GM21737 (cell line): ENCODE results near the gene IL36A.

Experiments
- ATAC-seq: cut with Tn5 transposase; IDR thresholded peaks from one replicate; pipeline ENCODE4 v1.9.1; 2021; ENCODE audit warnings: mild to moderate bottlenecking, moderate library complexity; ENCODE audit not compliant: unreplicated experiment

The IL36A gene

DNA sequence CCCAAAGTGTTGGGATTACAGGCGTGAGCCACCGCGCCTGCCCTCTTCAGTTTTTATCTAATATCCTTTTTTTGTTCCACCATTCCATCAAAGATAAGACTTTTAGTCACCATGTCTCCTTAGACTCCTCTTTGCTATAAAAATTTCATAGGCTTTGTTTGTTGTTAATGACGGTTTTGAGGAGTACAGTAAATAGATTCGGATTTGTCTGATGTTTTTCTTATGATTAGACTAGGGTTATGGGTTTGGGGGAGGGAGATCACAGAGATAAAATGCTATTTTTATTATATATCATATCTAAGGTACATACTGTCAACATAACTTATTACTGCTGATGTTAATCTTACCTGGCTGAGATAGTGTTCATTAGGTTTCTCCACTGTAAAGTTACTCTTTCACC is 41.2 kb downstream of the IL36A start:
- ATAC-seq, result no peak

DNA sequence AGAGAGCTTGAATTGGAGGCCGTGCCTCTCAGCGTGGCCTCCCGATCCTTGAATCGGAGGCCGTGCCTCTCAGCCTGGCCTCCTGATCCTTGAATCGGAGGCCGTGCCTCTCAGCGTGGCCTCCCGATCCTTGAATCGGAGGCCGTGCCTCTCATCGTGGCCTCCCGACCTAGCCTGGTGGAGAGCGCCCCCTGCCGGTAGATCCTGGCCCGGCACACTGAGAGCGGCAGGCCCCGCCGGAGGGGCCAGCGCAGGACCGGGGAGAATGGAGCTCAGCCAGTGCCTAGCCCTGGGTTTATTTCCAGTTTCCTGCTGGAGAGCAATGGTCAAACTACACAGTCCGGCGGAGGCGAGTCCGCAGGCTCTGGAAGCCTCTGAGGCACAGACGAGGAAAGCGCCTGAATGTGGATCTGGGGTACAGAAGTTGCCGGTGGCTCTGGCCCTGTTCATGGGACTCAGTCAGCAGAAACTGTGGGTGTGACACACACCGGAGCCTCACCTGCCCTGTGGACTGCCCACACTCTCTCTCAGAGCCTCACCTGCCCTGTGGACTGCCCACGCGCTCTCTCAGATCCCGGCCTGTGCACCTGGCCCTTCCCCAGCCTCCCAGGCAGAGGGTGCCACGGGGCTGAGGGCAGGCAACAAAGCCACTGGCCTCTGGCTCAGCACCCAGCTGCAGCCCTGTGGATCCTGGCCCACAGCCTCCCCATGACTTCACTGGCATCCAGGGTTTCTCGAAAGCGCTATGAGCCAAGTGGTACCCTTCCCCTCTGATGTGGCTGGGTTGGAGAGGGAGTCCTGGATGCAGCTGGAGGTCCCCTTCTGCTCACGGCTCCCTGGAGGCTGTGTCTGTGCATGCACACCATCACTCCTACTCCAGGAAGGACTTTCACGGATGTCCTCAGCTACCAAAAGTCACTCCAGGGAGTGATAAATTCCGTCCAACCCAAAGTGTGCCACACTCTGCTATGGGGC is 45.9 kb downstream of the IL36A start:
- ATAC-seq, result no peak

DNA sequence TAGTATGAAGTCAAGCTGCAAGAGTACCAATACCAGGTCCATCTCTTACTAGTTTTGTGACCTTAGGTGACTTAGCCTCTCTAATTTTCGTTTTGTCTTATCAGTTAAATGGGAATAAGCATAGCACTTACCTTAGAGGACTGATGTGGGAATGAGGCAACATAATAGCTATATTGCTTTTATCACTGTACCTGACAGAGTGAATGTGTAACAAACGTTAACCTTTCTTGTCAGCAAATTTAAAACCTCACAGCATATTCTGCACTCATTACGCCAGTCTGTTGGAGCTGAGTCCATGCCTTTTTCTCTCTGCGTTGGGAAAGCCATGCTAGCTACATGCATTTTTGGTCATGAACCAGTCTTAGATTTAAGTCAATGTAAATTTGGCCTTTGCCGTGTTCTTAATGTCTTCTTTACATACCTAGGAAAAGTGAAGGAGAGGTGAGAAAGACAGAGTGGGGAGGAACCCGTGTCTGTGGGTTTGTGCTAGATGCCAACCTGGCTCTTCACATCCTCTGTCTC is 47.2 kb downstream of the IL36A start, which contains the start of gene IL36B:
Gene IL36B (minus strand): TSS at position 472 of the 522 bp plus-strand sequence.
- no peak for ATAC-seq

DNA sequence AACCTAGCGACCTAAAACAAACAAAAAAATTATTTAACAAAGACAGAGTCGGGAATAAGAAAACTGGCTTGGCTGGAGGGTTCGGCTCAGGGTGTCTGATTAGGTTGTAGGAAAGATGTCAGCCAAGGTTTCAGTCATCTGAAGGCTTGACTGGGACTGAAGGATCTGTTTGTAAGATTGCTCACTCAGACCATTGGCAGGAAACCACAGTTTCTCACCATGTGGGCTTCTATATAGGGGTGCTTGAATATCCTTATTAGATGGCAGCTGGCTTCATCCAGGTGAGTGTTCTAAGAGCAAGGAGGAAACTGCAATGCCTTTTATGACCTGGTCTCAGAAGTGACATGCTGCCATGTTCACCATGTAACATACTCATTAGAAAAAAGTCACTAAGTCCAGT is 48.4 kb downstream of the IL36A start:
- no peak for ATAC-seq

DNA sequence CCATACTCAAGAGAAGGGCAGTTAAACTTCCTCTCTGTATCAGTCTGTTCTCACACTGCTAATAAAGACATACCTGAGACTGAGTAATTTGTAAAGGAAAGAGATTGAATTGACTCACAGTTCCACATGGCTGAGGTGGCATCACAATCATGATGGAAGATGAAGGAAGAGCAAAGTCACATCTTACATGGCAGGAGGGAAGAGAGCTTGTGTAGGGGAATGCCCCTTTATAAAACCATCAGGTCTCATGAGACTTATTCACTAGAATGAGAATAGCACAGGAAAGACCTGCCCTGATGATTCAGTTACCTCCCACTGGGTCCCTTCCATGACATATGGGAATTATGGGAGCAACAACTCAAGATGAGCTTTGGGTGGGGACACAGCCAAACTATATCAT is 48.8 kb downstream of the IL36A start:
- ATAC-seq, result no peak

DNA sequence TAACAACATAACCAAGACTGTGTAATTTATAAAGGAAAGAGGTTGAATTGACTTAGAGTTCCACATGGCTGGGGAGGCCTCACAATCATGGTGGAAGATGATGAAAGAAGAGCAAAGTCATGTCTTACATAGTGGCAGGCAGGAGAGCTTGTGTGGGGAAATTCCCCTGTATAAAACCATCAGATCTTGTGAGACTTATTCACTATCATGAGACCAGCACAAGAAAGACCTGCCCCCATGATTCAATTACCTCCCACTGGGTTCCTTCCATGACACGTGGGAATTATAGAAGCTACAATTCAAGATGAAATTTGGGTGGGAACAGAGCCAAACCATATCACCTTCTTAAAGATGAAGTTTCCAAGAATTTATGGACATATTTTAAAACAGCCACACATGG is 51.3 kb downstream of the IL36A start:
- ATAC-seq, result no peak

DNA sequence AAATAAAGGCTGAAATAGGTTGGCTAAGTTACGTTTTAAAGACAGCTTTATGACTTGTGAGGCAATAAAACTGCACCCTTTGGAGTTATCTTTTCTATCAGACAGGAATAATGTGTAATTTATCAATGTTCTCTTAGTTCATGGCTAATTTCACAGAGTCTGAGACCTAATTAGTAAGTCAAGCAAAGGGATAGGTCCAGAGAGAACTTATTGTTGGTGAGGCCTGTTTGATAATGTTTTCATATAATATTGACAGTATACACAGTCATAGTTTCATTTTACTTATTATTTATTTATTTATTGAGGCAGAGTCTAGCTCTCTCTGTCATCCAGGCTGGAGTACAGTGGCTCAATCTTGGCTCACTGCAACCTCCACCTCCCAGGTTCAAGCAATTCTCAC is 51.9 kb downstream of the IL36A start:
- ATAC-seq, result no peak
